Measurements from ENCODE around the gene PRKG2.

The PRKG2 gene

DNA sequence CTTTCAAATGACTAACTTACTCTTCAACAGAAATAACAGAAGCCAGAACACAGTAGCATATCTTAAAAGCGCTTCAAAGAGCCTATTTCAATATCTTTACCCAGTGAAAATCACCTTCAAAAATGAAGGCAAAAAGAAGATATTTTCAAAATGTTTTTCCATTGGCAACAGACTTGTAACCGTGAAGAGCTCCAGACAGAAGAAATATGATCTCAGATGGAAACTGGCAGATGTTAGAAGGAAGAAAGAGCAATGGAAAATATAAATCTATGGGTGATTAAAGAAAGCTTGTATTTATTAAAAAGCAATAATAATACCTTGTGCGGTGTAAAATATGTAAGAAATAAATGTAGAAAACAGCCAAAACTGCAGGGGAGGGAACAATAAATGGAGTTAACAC lies 35.7 kb downstream of the PRKG2 start:
- H3K4me3 ChIP-seq (ENCODE audit: low read depth, low read length): no peak overlapping the region
- no peak for DNase-seq (ENCODE audit: low read depth)
- TF ChIP-seq, protein P1, sequence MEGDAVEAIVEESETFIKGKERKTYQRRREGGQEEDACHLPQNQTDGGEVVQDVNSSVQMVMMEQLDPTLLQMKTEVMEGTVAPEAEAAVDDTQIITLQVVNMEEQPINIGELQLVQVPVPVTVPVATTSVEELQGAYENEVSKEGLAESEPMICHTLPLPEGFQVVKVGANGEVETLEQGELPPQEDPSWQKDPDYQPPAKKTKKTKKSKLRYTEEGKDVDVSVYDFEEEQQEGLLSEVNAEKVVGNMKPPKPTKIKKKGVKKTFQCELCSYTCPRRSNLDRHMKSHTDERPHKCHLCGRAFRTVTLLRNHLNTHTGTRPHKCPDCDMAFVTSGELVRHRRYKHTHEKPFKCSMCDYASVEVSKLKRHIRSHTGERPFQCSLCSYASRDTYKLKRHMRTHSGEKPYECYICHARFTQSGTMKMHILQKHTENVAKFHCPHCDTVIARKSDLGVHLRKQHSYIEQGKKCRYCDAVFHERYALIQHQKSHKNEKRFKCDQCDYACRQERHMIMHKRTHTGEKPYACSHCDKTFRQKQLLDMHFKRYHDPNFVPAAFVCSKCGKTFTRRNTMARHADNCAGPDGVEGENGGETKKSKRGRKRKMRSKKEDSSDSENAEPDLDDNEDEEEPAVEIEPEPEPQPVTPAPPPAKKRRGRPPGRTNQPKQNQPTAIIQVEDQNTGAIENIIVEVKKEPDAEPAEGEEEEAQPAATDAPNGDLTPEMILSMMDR (IDR thresholded peaks at IDR 0.05; ENCODE audit: insufficient read depth, low read depth, low read length, missing control alignments): no peak

DNA sequence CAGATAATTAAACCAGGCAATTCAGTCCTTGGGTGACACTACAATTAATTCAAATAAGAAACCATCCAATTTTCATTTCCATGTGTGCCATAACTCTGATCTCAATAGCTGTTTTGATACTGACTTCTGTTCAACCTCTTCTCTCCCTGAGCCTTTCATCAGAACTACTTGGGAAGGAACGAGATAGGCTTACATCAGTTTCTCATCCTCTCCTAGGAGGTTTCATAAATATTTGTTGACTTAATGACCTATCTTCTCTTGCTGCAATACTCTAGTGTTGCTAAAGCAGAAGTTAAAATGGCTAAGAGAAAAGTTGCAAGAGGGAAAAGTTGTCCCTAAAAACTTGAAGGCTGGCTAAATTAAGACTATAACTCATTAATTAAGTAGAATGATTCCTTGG lies 41.8 kb downstream of the PRKG2 start:
- no peak overlapping the region for H3K4me3 ChIP-seq (ENCODE audit: low read depth, low read length)
- TF ChIP-seq, protein P1 (IDR thresholded peaks at IDR 0.05; ENCODE audit: insufficient read depth, low read depth, low read length, missing control alignments): no peak
- DNase-seq (ENCODE audit: low read depth): no peak

DNA sequence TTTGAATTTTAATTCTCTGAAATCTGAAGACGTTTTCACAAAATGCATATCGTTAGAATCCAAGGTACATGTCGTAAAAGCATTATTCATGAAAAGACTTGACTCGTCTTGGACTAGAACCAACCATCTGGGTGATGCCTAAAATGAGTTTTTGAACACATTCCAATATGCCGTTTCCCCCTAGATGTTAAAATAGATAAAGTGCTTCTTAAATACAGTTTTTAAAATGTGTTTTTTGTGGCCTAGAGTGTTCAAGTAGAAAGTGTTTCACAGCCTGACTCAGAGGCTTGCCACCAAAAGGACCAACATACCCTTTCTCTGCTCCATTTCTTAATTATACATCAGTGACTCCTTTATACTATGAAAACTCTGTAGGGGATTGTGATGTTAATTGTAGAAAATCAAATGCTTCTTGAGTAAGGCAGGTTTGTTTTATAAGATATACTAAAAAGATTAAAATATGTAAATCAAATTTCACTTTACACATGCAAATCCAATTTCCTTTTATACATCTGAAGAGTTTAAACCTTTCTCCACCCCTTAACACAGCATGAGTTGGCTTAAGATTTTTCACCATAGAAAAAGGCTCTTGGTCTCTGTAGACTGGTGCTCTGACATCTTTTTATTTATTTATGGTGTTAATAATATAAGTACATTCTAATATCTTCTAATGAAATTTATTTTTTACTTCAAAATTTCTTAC lies 48.4 kb downstream of the PRKG2 start:
- H3K4me3 ChIP-seq (ENCODE audit: low read depth, low read length): no peak overlapping the region
- TF ChIP-seq, protein P1 (IDR thresholded peaks at IDR 0.05; ENCODE audit: insufficient read depth, low read depth, low read length, missing control alignments): no peak
- no peak for DNase-seq (ENCODE audit: low read depth)

DNA sequence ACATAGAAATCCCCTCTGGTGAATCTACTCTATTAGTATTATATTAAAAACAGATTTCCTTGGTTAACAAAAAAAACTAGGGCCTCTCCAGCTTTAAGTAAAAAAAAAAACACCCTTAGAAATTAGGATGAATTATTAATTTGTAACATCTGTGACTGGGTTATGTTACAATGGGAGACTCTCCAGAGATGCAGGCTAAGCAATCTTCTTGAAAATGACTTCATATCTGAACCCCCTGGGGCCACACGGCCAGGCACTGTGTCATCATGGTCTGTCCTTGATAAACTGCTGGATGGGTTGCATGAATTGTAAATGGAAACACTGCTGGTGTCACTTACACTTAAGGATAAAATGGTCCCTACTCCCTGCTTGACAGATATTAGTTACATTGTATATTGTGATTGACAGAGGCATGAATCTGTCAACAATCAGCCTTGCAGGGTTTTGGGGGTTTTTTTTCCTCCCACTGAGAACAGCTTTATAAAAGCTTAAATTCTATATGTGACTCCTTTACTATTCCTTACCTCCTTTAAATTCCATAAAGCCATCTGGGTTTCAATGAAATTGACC lies 49.1 kb downstream of the PRKG2 start:
- DNase-seq (ENCODE audit: low read depth): no peak
- no peak overlapping the region for H3K4me3 ChIP-seq (ENCODE audit: low read depth, low read length)
- TF ChIP-seq, protein P1 (IDR thresholded peaks at IDR 0.05; ENCODE audit: insufficient read depth, low read depth, low read length, missing control alignments): no peak

DNA sequence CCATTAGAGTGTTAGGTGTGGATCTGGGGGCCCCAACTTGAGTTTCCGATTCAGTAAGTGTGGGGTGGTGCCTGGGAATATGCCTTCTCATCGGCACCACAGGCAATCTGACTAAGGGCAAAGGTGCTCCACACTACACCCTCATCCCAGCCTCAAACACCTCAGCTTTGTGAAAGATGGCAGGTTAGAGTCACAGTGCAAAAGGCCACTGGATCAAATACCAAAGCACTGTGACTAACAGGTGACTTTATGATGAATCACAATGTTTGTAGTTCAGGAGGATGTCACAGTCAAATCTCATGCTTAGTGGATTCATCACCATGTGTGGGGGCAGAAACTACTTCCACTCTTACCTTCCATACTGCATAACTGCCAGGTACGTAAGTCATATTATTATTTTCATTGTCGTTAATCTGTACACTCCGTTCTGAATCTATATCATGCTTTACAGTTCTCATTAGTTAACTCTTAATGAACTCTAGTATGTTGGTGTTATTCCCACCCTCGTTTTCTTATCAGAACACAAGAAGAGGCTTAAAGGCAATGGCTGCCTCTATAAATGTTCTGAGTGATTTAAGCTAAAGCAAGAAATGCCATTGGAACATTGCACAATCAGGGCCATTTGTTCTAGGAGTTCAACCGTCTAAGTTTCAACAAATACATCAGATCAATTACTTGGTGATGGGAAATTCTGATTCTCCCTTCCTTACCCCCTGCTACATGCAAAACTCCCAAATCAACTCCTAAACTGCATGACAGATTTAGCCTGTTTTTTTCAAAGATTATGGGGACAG lies 50.2 kb downstream of the PRKG2 start:
- H3K4me3 ChIP-seq (ENCODE audit: low read depth, low read length): no peak overlapping the region
- DNase-seq (ENCODE audit: low read depth): no peak
- TF ChIP-seq, protein P1 (IDR thresholded peaks at IDR 0.05; ENCODE audit: insufficient read depth, low read depth, low read length, missing control alignments): no peak

DNA sequence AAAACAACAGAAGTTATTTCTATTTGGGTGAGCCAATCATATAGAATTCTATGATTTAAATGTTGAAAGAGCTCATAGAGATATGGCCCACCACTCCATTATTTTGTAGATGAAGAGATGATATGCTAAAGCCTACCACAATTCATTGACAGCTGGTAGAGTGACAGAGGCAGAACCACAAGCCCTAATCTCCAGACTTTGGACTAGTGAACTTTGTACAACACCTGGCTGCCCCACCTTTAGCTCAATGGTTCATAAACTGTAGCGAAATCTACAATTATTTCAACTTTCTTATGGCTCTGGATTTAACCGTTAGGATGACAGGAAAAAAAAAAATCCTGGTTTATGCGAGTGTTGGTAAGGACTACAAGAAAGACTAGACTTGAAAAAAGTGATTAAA lies 50.9 kb downstream of the PRKG2 start:
- TF ChIP-seq, protein P1 (IDR thresholded peaks at IDR 0.05; ENCODE audit: insufficient read depth, low read depth, low read length, missing control alignments): no peak
- no peak overlapping the region for H3K4me3 ChIP-seq (ENCODE audit: low read depth, low read length)
- DNase-seq (ENCODE audit: low read depth): no peak
